WTC11 (cell line): ENCODE measurements around the gene CPPED1. TPM values are rescaled to one million over a fixed set of nuclear protein-coding genes. Genes with fewer than 3 reads are reported as not detected.

Experiments
- ATAC-seq: fragments of 200-7000 bp; cut with Tn5 transposase; 2 replicates; pipeline ENCODE4 v1.10.0; 2021; ENCODE audit warnings: mild to moderate bottlenecking, moderate library complexity
- CTCF ChIA-PET: fragments of 300-600 bp; sonication (Branson Sonifier 250); formaldehyde crosslinking; loops from one replicate; lab custom pipeline; 2021; ENCODE audit warnings: antibody characterized with exemption; lab: Charles Lee
- POLR2A ChIA-PET: fragments of 350-600 bp; sonication (Branson Sonifier 250); formaldehyde crosslinking; loops from one replicate; lab custom pipeline; 2021; ENCODE audit warnings: antibody characterized with exemption; lab: Charles Lee
- DNase-seq: peaks from one replicate; pipeline ENCODE4 v3.0.0; 2021; ENCODE audit warnings: low spot score
- H3K27ac Mint-ChIP-seq: 2 replicates; pipeline ENCODE4 v1.8.0; 2021; ENCODE audit warnings: mixed read lengths
- H3K27me3 Mint-ChIP-seq: 2 replicates; pipeline ENCODE4 v1.8.0; 2021; ENCODE audit warnings: low read depth, mild to moderate bottlenecking, moderate library complexity, mixed read lengths
- H3K36me3 Mint-ChIP-seq: 2 replicates; pipeline ENCODE4 v1.8.0; 2021; ENCODE audit warnings: mixed read lengths
- H3K4me1 Mint-ChIP-seq: 2 replicates; pipeline ENCODE4 v1.8.0; 2022; ENCODE audit warnings: mixed read lengths
- H3K4me3 Mint-ChIP-seq: 2 replicates; pipeline ENCODE4 v1.8.0; 2021; ENCODE audit warnings: mild to moderate bottlenecking, moderate library complexity, mixed read lengths
- H3K9me3 Mint-ChIP-seq: 2 replicates; pipeline ENCODE4 v1.8.0; 2021; ENCODE audit warnings: mixed read lengths
- ATF1 ChIP-seq: sonication (generic); formaldehyde crosslinking; IDR thresholded peaks from 2 replicates; pipeline ENCODE4 v1.8.1; 2023; ENCODE audit warnings: mild to moderate bottlenecking, moderate library complexity, missing genetic modification reagents
- CREM ChIP-seq: sonication (generic); formaldehyde crosslinking; IDR thresholded peaks from 2 replicates; pipeline ENCODE4 v1.8.1; 2022; ENCODE audit warnings: mild to moderate bottlenecking, missing genetic modification reagents, moderate library complexity
- GTF2I ChIP-seq: fragments of 250-450 bp; sonication (Bioruptor Pico); conservative IDR thresholded peaks from 2 replicates; pipeline ENCODE4 v1.4.0; 2021; ENCODE audit warnings: mild to moderate bottlenecking
- NFATC4 ChIP-seq: fragments of 250-450 bp; sonication (Bioruptor Pico); IDR thresholded peaks from 2 replicates; pipeline ENCODE4 v1.9.0; 2021; ENCODE audit warnings: mild to moderate bottlenecking
- NFE2L1 ChIP-seq: sonication (generic); formaldehyde crosslinking; IDR thresholded peaks from 2 replicates; pipeline ENCODE4 v1.8.1; 2023; ENCODE audit warnings: missing genetic modification reagents
- NFYB ChIP-seq: sonication (generic); formaldehyde crosslinking; conservative IDR thresholded peaks from 2 replicates; pipeline ENCODE4 v1.8.0; 2022; ENCODE audit warnings: low read depth, missing genetic modification reagents
- OVOL2 ChIP-seq: fragments of 250-450 bp; sonication (Bioruptor Pico); IDR thresholded peaks from 2 replicates; pipeline ENCODE4 v1.9.0; 2021; ENCODE audit warnings: mild to moderate bottlenecking, borderline replicate concordance
- RORB ChIP-seq: fragments of 250-450 bp; sonication (Bioruptor Pico); IDR thresholded peaks from 2 replicates; pipeline ENCODE4 v1.9.0; 2021; ENCODE audit warnings: mild to moderate bottlenecking
- SMAD3 ChIP-seq: sonication (generic); formaldehyde crosslinking; IDR thresholded peaks from 2 replicates; pipeline ENCODE4 v1.8.0; 2022; ENCODE audit warnings: missing genetic modification reagents, mild to moderate bottlenecking, borderline replicate concordance
- STAT6 ChIP-seq: sonication (generic); formaldehyde crosslinking; conservative IDR thresholded peaks from 2 replicates; pipeline ENCODE4 v1.8.1; 2023; ENCODE audit warnings: mild to moderate bottlenecking, low read depth, missing genetic modification reagents, moderate library complexity
- TEAD1 ChIP-seq: sonication (generic); formaldehyde crosslinking; IDR thresholded peaks from 2 replicates; pipeline ENCODE4 v1.8.0; 2022; ENCODE audit warnings: mild to moderate bottlenecking, missing genetic modification reagents
- TP53 ChIP-seq: sonication (generic); formaldehyde crosslinking; IDR thresholded peaks from 2 replicates; pipeline ENCODE4 v1.8.1; 2023; ENCODE audit warnings: mild to moderate bottlenecking, missing genetic modification reagents
- ZNF232 ChIP-seq: sonication (generic); formaldehyde crosslinking; IDR thresholded peaks from 2 replicates; pipeline ENCODE4 v1.8.0; 2022; ENCODE audit warnings: mild to moderate bottlenecking, missing genetic modification reagents
- ZNF423 ChIP-seq: fragments of 250-450 bp; sonication (Bioruptor Pico); IDR thresholded peaks from 2 replicates; pipeline ENCODE4 v2.1.2; 2022; ENCODE audit warnings: mild to moderate bottlenecking, moderate library complexity
- ZNF532 ChIP-seq: fragments of 250-450 bp; sonication (Bioruptor Pico); IDR thresholded peaks from 2 replicates; pipeline ENCODE4 v1.9.0; 2021; ENCODE audit warnings: mild to moderate bottlenecking, borderline replicate concordance
- total RNA-seq: library from RNA; stranded (reverse); gene quantifications from 3 replicates; pipeline ENCODE4 v1.2.3, GENCODE V29; 2021
- TF ChIP-seq, protein P1 (sequence below): sonication (generic); formaldehyde crosslinking; IDR thresholded peaks from 2 replicates; pipeline ENCODE4 v1.8.1; 2022; ENCODE audit warnings: mild to moderate bottlenecking, missing genetic modification reagents, moderate library complexity, borderline replicate concordance
- TF ChIP-seq, protein P2 (sequence below): sonication (generic); formaldehyde crosslinking; IDR thresholded peaks from 2 replicates; pipeline ENCODE4 v1.8.1; 2022; ENCODE audit warnings: low read depth, mild to moderate bottlenecking, moderate library complexity, missing genetic modification reagents, borderline replicate concordance
- TF ChIP-seq, protein P3 (sequence below): sonication (generic); formaldehyde crosslinking; IDR thresholded peaks from 2 replicates; pipeline ENCODE4 v1.8.0; 2022; ENCODE audit warnings: mild to moderate bottlenecking, missing genetic modification reagents

Gene CPPED1
- total RNA-seq, 1 experiment from 2014 or later: 8.8 TPM

- ATAC-seq (peak; percentile 43; the same call in 1 of the 2 replicates), DNase-seq (peak; percentile 38)
- H3K27ac Mint-ChIP-seq: no peak overlapping the region
- peaks cover 4% of the 10 kb centered on the region; the same call in 1 of the 2 replicates for H3K9me3 Mint-ChIP-seq
- H3K36me3 Mint-ChIP-seq: no peaks in the 10 kb centered on the region
- no peaks in the 10 kb centered on the region; the same call in 1 of the 2 replicates for H3K27me3 Mint-ChIP-seq
- no peaks in the 10 kb centered on the region for H3K4me1 Mint-ChIP-seq
- ChIA-PET POLR2A (no interaction called here), CTCF (no interaction called here)
- H3K4me3 Mint-ChIP-seq: no peak overlapping the region
- TF ChIP-seq NFYB (CRISPR knock-in tag): no peak
- no peak for TF ChIP-seq NFE2L1 (CRISPR knock-in tag)
- TF ChIP-seq ZNF532 (CRISPR knock-in tag): no peak
- TF ChIP-seq SMAD3 (CRISPR knock-in tag): no peak
- TF ChIP-seq, all 79 proteins: peak for 0
Measured at GRCh38 chr16:12637002-12637401, 166.7 kb downstream of the CPPED1 start.

- no peaks in the 10 kb centered on the region for H3K36me3 Mint-ChIP-seq
- POLR2A ChIA-PET: interaction anchor here (0.7 kb wide), 1 partner anchor 385 kb away, joined by 3 read pairs; no protein-coding TSS in a partner anchor
- no peaks in the 10 kb centered on the region for H3K9me3 Mint-ChIP-seq
- H3K27me3 Mint-ChIP-seq: no peaks in the 10 kb centered on the region
- no peak overlapping the region for H3K4me3 Mint-ChIP-seq
- TF ChIP-seq TEAD1 (CRISPR knock-in tag) (no peak), NFATC4 (no peak)
- TF ChIP-seq, protein P1, sequence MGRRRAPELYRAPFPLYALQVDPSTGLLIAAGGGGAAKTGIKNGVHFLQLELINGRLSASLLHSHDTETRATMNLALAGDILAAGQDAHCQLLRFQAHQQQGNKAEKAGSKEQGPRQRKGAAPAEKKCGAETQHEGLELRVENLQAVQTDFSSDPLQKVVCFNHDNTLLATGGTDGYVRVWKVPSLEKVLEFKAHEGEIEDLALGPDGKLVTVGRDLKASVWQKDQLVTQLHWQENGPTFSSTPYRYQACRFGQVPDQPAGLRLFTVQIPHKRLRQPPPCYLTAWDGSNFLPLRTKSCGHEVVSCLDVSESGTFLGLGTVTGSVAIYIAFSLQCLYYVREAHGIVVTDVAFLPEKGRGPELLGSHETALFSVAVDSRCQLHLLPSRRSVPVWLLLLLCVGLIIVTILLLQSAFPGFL: no peak
- TF ChIP-seq, all 79 proteins: peak for 0
- CTCF ChIA-PET: no interaction called here
- Mint-ChIP-seq H3K27ac (no peak overlapping the region), H3K4me1 (no peaks in the 10 kb centered on the region)
- no peak for DNase-seq
- ATAC-seq: no peak
Measured at GRCh38 chr16:12629271-12629670, 174.4 kb downstream of the CPPED1 start.

- no peak for DNase-seq
- ATAC-seq: no peak
Measured at GRCh38 chr16:12628536-12628935, 175.2 kb downstream of the CPPED1 start.

More at GRCh38 chr16:12628536-12628935, 175.2 kb downstream of the CPPED1 start:
- no peaks in the 10 kb centered on the region for H3K27me3 Mint-ChIP-seq
- H3K4me1 Mint-ChIP-seq: no peaks in the 10 kb centered on the region
- H3K9me3 Mint-ChIP-seq: no peaks in the 10 kb centered on the region
- no peaks in the 10 kb centered on the region for H3K36me3 Mint-ChIP-seq
- no peak for TF ChIP-seq TP53 (CRISPR knock-in tag)
- TF ChIP-seq, protein P2, sequence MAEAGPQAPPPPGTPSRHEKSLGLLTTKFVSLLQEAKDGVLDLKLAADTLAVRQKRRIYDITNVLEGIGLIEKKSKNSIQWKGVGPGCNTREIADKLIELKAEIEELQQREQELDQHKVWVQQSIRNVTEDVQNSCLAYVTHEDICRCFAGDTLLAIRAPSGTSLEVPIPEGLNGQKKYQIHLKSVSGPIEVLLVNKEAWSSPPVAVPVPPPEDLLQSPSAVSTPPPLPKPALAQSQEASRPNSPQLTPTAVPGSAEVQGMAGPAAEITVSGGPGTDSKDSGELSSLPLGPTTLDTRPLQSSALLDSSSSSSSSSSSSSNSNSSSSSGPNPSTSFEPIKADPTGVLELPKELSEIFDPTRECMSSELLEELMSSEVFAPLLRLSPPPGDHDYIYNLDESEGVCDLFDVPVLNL (CRISPR knock-in tag): no peak
- TF ChIP-seq ATF1 (CRISPR knock-in tag): no peak
- TF ChIP-seq RORB: no peak
- TF ChIP-seq OVOL2 (CRISPR knock-in tag): no peak
- no peak for TF ChIP-seq CREM (CRISPR knock-in tag)
- no peak for TF ChIP-seq ZNF423 (CRISPR knock-in tag)
- no peak for TF ChIP-seq STAT6 (CRISPR knock-in tag)
- TF ChIP-seq ZNF232 (CRISPR knock-in tag): no peak
- TF ChIP-seq, protein P3, sequence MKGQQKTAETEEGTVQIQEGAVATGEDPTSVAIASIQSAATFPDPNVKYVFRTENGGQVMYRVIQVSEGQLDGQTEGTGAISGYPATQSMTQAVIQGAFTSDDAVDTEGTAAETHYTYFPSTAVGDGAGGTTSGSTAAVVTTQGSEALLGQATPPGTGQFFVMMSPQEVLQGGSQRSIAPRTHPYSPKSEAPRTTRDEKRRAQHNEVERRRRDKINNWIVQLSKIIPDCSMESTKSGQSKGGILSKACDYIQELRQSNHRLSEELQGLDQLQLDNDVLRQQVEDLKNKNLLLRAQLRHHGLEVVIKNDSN (CRISPR knock-in tag): no peak
- TF ChIP-seq GTF2I: no peak
- CTCF ChIA-PET: no interaction called here
- H3K4me3 Mint-ChIP-seq: no peak overlapping the region
- POLR2A ChIA-PET: no interaction called here
- no peak overlapping the region for H3K27ac Mint-ChIP-seq
